Mononuclear cell (primary cell): ENCODE measurements around the gene SYNPO2. TPM values are rescaled to one million over a fixed set of nuclear protein-coding genes. Genes with fewer than 3 reads are reported as not detected.

ENCODE experiments used
- H3K27me3 ChIP-seq: 2 replicates; pipeline ENCODE4 v1.6.0; 2011; ENCODE audit warnings: low read length, control low read depth; ENCODE audit not compliant: insufficient read depth
- H3K4me1 ChIP-seq: 2 replicates; pipeline ENCODE4 v1.5.1; 2011; ENCODE audit warnings: mild to moderate bottlenecking, low read length, control low read depth; ENCODE audit not compliant: insufficient read depth
- H3K4me3 ChIP-seq: 2 replicates; pipeline ENCODE4 v1.5.1; 2011; ENCODE audit warnings: mild to moderate bottlenecking, low read length, moderate library complexity
- H3K9me3 ChIP-seq: 2 replicates; pipeline ENCODE4 v1.5.1; 2011; ENCODE audit warnings: low read depth, mild to moderate bottlenecking, control low read depth, low read length
- total RNA-seq: library from RNA; depleted of rRNA; stranded (reverse); fragments of >200 nt; gene quantifications from one replicate; pipeline ENCODE4 v1.2.3, GENCODE V29; 2012

The SYNPO2 gene
- total RNA-seq, 1 donor: 2.9 TPM

GRCh38 chr4:119082661-119083060 lies 194.0 kb downstream of the SYNPO2 start:
- Histone ChIP-seq H3K4me3 (no peak overlapping the region), H3K27me3 (no peaks in the 10 kb centered on the region), H3K9me3 (no peaks in the 10 kb centered on the region), H3K4me1 (no peaks in the 10 kb centered on the region)

GRCh38 chr4:119084513-119084912 lies 195.9 kb downstream of the SYNPO2 start:
- Histone ChIP-seq H3K4me1 (no peaks in the 10 kb centered on the region), H3K4me3 (no peak overlapping the region), H3K27me3 (no peaks in the 10 kb centered on the region), H3K9me3 (no peaks in the 10 kb centered on the region)

DNA sequence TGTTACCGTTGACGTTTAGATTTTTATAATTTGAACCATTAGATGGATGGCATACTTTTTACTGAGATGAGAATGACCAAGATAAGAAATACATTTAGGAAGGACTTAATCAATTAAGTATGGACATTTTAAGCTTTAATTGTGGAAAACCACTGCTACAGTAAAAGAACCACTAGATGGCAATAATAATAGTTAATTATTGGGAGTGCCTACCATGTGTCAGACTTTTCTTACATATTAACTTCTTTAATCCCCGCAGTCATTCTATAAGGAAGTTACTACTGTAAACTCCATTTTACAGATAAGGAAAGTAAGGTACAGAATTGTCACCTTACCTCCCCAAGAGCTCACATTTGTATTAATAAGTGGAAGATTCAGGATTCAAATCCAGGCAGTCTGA lies 198.5 kb downstream of the SYNPO2 start:
- H3K9me3 ChIP-seq: no peaks in the 10 kb centered on the region
- H3K4me1 ChIP-seq: no peaks in the 10 kb centered on the region
- no peaks in the 10 kb centered on the region for H3K27me3 ChIP-seq
- no peak overlapping the region for H3K4me3 ChIP-seq

DNA sequence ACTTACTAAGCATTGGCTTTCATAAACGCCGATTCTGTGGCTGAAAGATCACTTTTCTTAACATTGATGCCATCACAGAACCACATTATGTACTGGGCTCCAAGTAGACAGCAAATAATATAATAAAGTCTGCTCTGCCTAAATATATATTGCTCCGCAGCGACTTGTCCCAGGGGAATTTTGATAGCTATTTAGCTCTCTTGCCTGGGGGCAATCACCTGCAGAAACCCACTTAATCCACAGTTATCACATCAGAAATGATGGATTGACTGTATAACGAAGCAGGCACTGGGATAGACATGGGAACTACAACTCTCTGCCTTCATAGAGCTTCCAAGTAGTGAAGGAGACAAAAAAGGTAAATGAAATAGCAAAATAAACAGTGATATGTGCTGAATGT lies 199.0 kb downstream of the SYNPO2 start:
- H3K4me3 ChIP-seq: no peak overlapping the region
- H3K4me1 ChIP-seq: no peaks in the 10 kb centered on the region
- no peaks in the 10 kb centered on the region for H3K9me3 ChIP-seq
- H3K27me3 ChIP-seq: no peaks in the 10 kb centered on the region

GRCh38 chr4:119093042-119093827 lies 204.6 kb downstream of the SYNPO2 start:
- H3K27me3 ChIP-seq: no peaks in the 10 kb centered on the region
- no peaks in the 10 kb centered on the region for H3K4me1 ChIP-seq
- no peak overlapping the region for H3K4me3 ChIP-seq
- H3K9me3 ChIP-seq: no peaks in the 10 kb centered on the region

- H3K9me3 ChIP-seq: no peaks in the 10 kb centered on the region
- H3K4me3 ChIP-seq: no peak overlapping the region
- H3K4me1 ChIP-seq: peaks cover 7% of the 10 kb centered on the region
- no peaks in the 10 kb centered on the region for H3K27me3 ChIP-seq
Measured at GRCh38 chr4:119097282-119097900, 208.7 kb downstream of the SYNPO2 start.

DNA sequence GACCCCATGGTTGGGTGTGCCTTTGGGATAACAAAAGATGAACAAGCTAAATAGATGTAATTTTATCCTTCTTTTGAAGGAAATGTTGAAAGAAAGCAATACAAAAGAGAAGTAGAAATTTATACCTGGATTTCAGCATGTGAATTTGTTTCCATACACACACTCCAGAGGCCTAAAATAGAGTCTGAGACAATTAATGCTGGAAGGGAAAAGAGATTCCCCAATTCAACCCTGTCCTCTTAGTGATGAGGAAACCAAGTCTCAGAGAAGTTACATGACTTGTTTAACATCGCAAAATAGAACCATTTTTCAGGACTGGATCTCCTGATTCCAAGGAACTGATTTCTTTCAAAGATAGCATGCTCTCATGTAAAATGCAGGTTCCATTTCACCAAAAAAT lies 209.7 kb downstream of the SYNPO2 start:
- peaks cover 13% of the 10 kb centered on the region for H3K4me1 ChIP-seq
- H3K27me3 ChIP-seq: no peaks in the 10 kb centered on the region
- H3K9me3 ChIP-seq: no peaks in the 10 kb centered on the region
- no peak overlapping the region for H3K4me3 ChIP-seq

DNA sequence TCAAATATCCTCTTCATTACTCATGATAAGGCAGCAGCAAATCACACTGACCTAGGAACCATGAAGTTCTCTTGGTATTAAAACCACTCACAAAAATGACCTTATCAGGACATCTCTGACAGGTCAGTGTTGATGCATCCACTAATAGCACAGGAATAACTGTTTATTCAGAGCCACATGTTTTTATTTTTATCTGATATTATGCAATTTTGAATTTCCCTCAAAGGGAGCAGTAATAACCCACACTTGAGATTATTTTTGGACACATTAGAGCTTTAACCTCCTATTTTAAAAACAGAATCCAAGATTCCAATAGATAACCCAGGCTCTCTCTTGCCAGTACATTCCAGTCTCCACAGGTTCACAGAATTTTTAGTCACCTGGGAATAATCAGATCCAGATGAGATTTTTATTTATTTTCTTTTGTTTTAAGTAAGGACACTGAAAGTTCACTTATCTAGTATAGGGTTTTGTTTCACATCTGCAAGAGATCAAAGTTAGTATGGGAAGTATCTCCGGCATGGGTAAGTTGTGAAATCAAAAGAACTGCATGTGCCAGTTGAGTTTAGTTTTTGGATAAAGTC lies 210.7 kb downstream of the SYNPO2 start:
- peaks cover 13% of the 10 kb centered on the region for H3K4me1 ChIP-seq
- no peaks in the 10 kb centered on the region for H3K9me3 ChIP-seq
- no peaks in the 10 kb centered on the region for H3K27me3 ChIP-seq
- H3K4me3 ChIP-seq: no peak overlapping the region

DNA sequence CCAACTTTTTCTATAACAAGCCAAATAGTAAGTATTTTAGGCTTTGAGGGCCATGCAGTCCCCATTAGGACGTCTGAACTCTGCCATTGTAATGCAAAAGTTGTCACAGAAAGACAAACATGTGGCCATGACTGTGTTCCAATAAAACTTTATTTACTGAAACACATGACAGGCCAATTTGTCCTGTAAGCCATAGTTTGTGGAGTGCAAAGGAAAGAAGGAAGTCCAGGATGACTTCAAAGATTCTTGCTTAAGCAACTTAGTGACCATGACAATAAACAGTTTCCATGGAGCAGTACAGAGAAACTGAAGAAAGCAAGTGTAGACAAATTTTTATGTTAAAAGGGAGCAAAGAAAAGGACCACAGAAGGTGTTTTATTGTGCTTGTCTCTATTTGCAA lies 212.0 kb downstream of the SYNPO2 start:
- Histone ChIP-seq H3K9me3 (no peaks in the 10 kb centered on the region), H3K4me1 (peaks cover 13% of the 10 kb centered on the region), H3K4me3 (no peak overlapping the region), H3K27me3 (no peaks in the 10 kb centered on the region)

DNA sequence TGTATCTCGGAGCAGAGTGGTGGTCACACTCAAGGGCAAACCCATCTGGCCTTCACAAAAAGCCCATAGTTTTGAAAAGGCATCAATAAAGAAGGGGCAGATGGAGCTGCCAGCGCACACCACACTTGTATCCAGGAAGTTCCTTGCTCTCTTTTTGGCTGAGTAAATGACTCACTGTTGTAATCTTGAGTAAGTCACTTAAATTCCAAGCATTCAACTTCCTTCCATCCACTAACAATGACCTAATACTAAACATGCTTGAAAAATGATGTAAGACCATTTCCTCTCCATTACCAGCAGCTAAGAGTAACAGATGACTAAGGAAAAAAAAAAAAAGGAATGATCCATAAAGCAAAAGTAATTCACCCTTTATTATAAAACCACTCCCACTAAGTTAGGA lies 214.6 kb downstream of the SYNPO2 start:
- Histone ChIP-seq H3K9me3 (no peaks in the 10 kb centered on the region), H3K4me3 (no peak overlapping the region), H3K4me1 (peaks cover 17% of the 10 kb centered on the region), H3K27me3 (no peaks in the 10 kb centered on the region)

GRCh38 chr4:119104644-119105273 lies 216.1 kb downstream of the SYNPO2 start:
- H3K27me3 ChIP-seq: peaks cover 2% of the 10 kb centered on the region

DNA sequence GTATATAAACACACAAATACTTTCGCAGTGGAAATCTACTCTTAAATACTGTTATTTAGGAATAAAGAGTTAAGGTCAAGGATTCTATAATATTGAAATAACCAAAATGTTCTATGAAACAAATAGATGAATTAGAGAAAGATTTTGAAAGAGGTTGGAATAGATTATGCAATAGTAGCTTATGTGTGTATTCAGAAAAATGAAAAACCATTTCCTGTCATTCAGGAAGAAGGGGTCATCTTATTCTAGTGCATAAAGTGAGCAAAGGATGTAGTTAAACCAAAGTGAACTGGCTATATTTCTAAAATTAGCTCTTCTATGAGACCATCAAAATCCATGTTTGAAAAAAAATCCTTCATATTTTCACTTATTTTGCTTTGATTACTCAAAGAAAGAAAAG lies 217.0 kb downstream of the SYNPO2 start:
- Histone ChIP-seq H3K9me3 (no peaks in the 10 kb centered on the region), H3K4me1 (peaks cover 10% of the 10 kb centered on the region), H3K4me3 (no peak overlapping the region)

More at GRCh38 chr4:119104644-119105273, 216.1 kb downstream of the SYNPO2 start:
- H3K4me1 ChIP-seq: peaks cover 10% of the 10 kb centered on the region
- no peaks in the 10 kb centered on the region for H3K9me3 ChIP-seq
- H3K4me3 ChIP-seq: no peak overlapping the region

DNA sequence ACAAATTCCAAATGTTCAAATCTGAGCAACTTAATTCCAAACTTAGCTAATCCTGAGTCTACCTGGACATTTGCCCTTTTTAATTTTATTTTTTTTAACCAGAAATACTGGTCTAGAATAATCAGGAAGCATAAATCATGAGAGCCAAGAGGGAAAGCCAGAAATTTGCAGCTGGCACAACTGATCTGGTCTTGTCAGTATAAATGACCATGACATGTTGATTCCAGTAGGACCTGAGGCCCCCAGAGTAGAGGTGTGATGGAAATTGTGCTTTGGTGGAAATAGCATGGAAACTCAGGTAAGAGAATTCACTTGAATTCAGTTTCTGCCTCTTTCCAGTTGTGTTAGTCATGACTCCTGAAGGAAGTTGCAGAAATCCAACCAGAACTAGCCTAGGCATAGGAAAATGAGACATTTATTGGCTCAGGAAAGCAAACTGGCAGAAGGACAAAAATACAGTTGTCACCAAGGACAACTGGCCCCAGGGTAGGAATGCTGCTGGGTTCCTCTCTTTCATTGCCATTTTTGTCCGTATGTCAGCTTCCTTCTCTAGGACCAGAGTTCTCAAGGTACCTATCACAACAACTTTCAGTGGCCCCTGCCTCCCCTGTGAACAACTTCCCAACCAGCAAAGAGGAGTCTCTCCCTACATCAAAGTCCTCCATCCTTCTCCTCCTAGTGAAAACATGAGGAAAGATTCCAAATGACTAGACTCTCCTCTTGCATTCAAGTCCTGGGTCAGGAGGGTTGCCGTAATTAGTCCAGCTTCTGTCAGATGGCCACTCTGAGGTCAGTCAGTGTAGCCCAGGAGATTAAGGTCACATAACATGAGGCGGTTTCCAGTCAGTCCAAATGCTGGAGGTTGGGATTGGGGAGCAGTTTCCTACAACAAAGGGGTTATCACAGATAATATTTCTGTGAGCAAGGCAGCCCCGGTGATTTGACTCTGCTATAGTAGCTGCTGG lies 217.7 kb downstream of the SYNPO2 start:
- Histone ChIP-seq H3K27me3 (peaks cover 2% of the 10 kb centered on the region), H3K4me3 (no peak overlapping the region)

More for the DNA sequence above, 217.0 kb downstream of the SYNPO2 start:
- peaks cover 2% of the 10 kb centered on the region for H3K27me3 ChIP-seq

GRCh38 chr4:119110121-119110520 lies 221.5 kb downstream of the SYNPO2 start:
- no peaks in the 10 kb centered on the region for H3K9me3 ChIP-seq
- H3K27me3 ChIP-seq: peaks cover 2% of the 10 kb centered on the region
- H3K4me3 ChIP-seq: no peak overlapping the region
- H3K4me1 ChIP-seq: peaks cover 12% of the 10 kb centered on the region

More for the DNA sequence above, 217.7 kb downstream of the SYNPO2 start:
- Histone ChIP-seq H3K9me3 (no peaks in the 10 kb centered on the region), H3K4me1 (peaks cover 10% of the 10 kb centered on the region)
